ENCODE results near the gene RCAN3.
"Not testable (repeated sequence)": the region's sequence is repeated elsewhere in the genome, so short reads cannot be mapped to it uniquely, and the experiment has no call there.

The RCAN3 gene

GRCh38 chr1:24502709-24503058 lies at the start of gene RCAN3:
RCAN3 (plus strand) TSS chr1:24502836; CDS start chr1:24514373, 11,537 bp downstream.
- peak within 1 kb of the TSS; percentile 82 for H3K27ac ChIP-seq
- TF ChIP-seq, protein P1, sequence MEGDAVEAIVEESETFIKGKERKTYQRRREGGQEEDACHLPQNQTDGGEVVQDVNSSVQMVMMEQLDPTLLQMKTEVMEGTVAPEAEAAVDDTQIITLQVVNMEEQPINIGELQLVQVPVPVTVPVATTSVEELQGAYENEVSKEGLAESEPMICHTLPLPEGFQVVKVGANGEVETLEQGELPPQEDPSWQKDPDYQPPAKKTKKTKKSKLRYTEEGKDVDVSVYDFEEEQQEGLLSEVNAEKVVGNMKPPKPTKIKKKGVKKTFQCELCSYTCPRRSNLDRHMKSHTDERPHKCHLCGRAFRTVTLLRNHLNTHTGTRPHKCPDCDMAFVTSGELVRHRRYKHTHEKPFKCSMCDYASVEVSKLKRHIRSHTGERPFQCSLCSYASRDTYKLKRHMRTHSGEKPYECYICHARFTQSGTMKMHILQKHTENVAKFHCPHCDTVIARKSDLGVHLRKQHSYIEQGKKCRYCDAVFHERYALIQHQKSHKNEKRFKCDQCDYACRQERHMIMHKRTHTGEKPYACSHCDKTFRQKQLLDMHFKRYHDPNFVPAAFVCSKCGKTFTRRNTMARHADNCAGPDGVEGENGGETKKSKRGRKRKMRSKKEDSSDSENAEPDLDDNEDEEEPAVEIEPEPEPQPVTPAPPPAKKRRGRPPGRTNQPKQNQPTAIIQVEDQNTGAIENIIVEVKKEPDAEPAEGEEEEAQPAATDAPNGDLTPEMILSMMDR (conservative IDR thresholded peaks at IDR 0.05; ENCODE audit: low read depth), result no peak
- ChIA-PET CTCF (interaction anchor here (1.7 kb wide), 1 partner anchor 87 kb away, joined by 9 read pairs; the partner anchor contains the start of gene NIPAL3), POLR2A (ENCODE audit: low non-redundant PET) (interaction anchor here (0.8 kb wide), 1 partner anchor 13 kb away, joined by 4 read pairs; no protein-coding TSS in a partner anchor)
- DNase-seq (ENCODE audit: low spot score), result peak; percentile 89

DNA sequence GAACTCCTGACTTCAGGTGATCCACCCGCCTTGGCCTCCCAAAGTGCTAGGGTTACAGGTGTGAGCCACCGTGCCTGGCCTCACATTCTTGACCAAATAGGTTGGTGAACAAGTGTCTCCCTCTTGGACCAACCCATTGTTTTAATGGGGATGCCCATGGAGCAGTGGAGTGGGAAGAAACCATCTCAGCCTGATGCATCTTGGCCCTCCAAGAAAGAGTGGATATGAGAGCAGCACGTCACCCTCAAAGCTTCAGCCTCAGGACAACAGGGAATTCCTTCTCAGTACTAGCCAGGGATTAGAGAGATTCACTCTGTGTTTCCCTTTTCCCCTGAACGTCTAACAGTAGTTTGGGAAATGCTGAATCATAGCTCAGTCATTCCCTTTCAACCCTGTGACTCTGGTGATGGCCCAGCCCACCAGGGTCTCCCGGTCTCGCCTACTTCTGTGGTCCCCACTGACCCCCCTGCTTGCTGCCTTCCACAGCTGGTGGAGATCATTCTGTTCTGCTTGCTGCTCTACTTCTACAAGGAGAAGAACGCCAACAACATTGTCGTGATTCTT lies 49.6 kb upstream of the RCAN3 start:
- POLR2A ChIA-PET (ENCODE audit: low non-redundant PET), result no interaction called here
- no peak for DNase-seq (ENCODE audit: low spot score)
- TF ChIP-seq, protein P1 (conservative IDR thresholded peaks at IDR 0.05; ENCODE audit: low read depth), result no peak
- H3K27ac ChIP-seq, result no peak overlapping the region
- CTCF ChIA-PET, result interaction anchor here (1.1 kb wide), 1 partner anchor 251 kb away, joined by 3 read pairs; no protein-coding TSS in a partner anchor

GRCh38 chr1:24454673-24455072 lies 48.0 kb upstream of the RCAN3 start:
- H3K27ac ChIP-seq, result no peak overlapping the region
- POLR2A ChIA-PET (ENCODE audit: low non-redundant PET), result no interaction called here
- TF ChIP-seq, protein P1 (conservative IDR thresholded peaks at IDR 0.05; ENCODE audit: low read depth), result no peak
- CTCF ChIA-PET, result no interaction called here
- DNase-seq (ENCODE audit: low spot score), result no peak

GRCh38 chr1:24455272-24455671 lies 47.4 kb upstream of the RCAN3 start:
- no peak for DNase-seq (ENCODE audit: low spot score)
- POLR2A ChIA-PET (ENCODE audit: low non-redundant PET), result no interaction called here
- no peak overlapping the region for H3K27ac ChIP-seq
- TF ChIP-seq, protein P1 (conservative IDR thresholded peaks at IDR 0.05; ENCODE audit: low read depth), result no peak
- CTCF ChIA-PET, result no interaction called here

- ChIA-PET POLR2A (ENCODE audit: low non-redundant PET) (interaction anchor here (1.0 kb wide), 1 partner anchor 44 kb away, joined by 3 read pairs; no protein-coding TSS in a partner anchor), CTCF (interaction anchor here (1.0 kb wide), 1 partner anchor 15 kb away, joined by 3 read pairs; no protein-coding TSS in a partner anchor)
- DNase-seq (ENCODE audit: low spot score), result no peak
- TF ChIP-seq, protein P1 (conservative IDR thresholded peaks at IDR 0.05; ENCODE audit: low read depth), result no peak
- H3K27ac ChIP-seq, result no peak overlapping the region
These were observed 44.8 kb upstream of the RCAN3 start for GRCh38 chr1:24457866-24458265.

GRCh38 chr1:24459551-24460266 lies 42.9 kb upstream of the RCAN3 start:
- TF ChIP-seq, protein P1 (conservative IDR thresholded peaks at IDR 0.05; ENCODE audit: low read depth), result no peak
- ChIA-PET CTCF (interaction anchor here (0.5 kb wide), 1 partner anchor 18 kb away, joined by 3 read pairs; no protein-coding TSS in a partner anchor), POLR2A (ENCODE audit: low non-redundant PET) (no interaction called here)
- H3K27ac ChIP-seq, result no peak overlapping the region
- no peak for DNase-seq (ENCODE audit: low spot score)

DNA sequence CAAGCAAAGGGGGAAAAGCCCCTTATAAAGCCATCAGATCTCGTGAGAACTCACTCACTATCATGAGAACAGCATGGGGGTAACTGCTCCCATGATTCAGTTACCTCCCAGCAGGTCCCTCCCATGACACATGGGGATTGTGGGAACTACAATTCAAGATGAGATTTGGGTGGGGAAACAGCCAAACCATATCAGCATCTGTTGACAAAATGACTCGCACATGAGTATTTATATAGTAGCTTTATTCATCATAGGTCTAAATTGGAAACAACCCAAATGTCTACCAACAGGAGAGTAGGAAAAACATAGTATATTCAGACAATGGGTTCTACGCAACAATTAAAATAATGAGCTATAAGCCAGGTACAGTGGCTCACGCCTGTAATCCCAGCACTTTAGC lies 40.5 kb upstream of the RCAN3 start:
- CTCF ChIA-PET; DNase-seq (ENCODE audit: low spot score); H3K27ac ChIP-seq: not testable (repeated sequence)
- POLR2A ChIA-PET (ENCODE audit: low non-redundant PET), result interaction anchor here (0.7 kb wide), 1 partner anchor 32 kb away, joined by 3 read pairs; no protein-coding TSS in a partner anchor

Data from RWPE1 (cell line).